SKM-1 (cell line): Measurements from ENCODE around the gene EHMT2.
A peak's percentile ranks its signal among the peaks of the same experiment; 100 is the strongest.
"Not testable (repeated sequence)": the region's sequence is repeated elsewhere in the genome, so short reads cannot be mapped to it uniquely, and the experiment has no call there.

Source experiments
- DNase-seq: peaks from one replicate; lab custom pipeline; 2025; ENCODE audit not compliant: unreplicated experiment; lab: John Stamatoyannopoulos, UW

EHMT2 gene

GRCh38 chr6:31842053-31842452, 55.4 kb downstream of the EHMT2 start:
- no peak for DNase-seq

- DNase-seq = not testable (repeated sequence)
Measured at GRCh38 chr6:31839779-31840126, 57.7 kb downstream of the EHMT2 start.

GRCh38 chr6:31838968-31839367, 58.5 kb downstream of the EHMT2 start:
- no peak for DNase-seq

- DNase-seq = not testable (repeated sequence)
Measured at GRCh38 chr6:31838114-31838553, 59.4 kb downstream of the EHMT2 start.

- DNase-seq = no peak
Measured at GRCh38 chr6:31837369-31838113, 60.0 kb downstream of the EHMT2 start.

- DNase-seq = no peak
Measured at GRCh38 chr6:31836474-31837368, 60.8 kb downstream of the EHMT2 start.

GRCh38 chr6:31836047-31836473, 61.4 kb downstream of the EHMT2 start:
- DNase-seq = no peak

GRCh38 chr6:31834367-31835250, 62.9 kb downstream of the EHMT2 start:
- peak; percentile 85 for DNase-seq

GRCh38 chr6:31831350-31832215, 65.9 kb downstream of the EHMT2 start:
- no peak for DNase-seq

- no peak for DNase-seq
Measured at GRCh38 chr6:31830886-31831335, 66.6 kb downstream of the EHMT2 start.
